ENCODE results near the gene COG4.
A peak's percentile ranks its signal among the peaks of the same experiment; 100 is the strongest.

The COG4 gene

DNA sequence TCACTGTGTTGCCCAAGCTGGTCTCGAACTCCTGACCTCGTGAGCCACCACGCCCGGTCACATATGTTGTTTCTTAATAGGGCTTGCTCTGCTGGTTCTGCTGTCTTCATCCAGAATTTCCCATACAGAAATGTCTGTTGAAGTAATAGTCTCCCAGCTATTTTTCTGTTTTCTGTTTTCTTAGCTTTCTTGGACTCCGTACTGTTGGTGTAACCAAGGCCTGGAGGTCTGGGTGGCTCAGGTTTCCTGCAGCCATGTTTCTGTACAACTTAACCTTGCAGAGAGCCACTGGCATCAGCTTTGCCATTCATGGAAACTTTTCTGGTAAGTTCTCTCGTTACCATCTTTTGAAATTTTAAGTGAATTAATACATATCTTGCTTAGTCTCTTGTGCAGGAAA, 3.0 kb upstream of the COG4 start:
- no peak for DNase-seq

DNA sequence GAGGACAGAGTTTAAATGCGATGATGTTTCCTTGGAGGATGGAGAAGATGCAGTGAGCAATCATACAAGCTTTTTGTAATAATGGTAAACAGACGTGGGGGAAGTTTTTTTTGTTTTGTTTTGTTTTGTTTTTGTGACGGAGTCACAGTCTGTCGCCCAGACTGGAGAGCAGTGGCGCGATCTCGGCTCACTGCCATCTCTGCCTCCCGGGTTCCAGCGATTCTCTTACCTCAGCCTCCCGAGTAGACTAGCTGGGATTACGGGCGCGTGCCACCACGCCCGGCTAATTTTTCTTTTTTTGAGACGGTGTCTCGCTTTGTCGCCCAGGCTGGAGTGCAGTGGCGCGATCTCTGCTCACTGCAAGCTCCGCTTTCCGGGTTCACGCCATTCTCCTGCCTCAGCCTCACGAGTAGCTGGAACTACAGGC, 1.1 kb upstream of the COG4 start:
- DNase-seq: peak; percentile 58

DNA sequence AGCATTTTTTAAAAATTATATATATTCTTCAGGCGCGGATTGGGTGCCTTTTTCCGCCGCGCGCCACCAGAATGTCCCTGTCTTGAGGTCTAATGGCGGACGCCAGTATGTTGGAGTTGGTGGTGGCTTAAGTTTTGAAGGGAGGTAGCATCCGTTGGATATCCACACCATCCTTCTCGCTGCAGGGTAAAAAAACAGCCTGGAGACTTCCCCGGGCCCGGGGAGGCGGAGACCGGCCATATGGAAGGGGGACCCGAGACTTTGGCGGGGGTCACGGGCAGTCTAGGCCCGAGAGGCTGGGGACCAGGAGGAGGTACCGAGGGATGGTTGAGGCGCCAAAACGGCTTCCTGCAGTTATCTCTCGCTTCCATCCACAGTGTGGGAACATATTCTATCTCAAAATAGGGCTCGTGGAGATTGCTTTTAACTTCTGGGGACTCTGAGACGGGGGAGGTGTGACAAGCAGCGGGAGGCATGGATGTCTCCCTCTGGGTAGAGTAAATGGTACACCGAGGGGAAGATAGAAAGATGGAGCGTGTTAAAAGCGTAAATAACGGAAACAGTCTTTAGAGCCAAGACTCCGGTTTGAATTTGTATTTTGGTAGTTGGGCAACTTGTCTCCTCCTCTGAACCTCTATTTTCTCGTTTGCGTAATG, 517 bp upstream of the COG4 start, which contains the start of gene SF3B3:
SF3B3 (plus strand) TSS at position 74 of the 656 bp plus-strand sequence. CDS start 2,841 bp downstream, outside the sequence.
- DNase-seq: peak; percentile 81

DNA sequence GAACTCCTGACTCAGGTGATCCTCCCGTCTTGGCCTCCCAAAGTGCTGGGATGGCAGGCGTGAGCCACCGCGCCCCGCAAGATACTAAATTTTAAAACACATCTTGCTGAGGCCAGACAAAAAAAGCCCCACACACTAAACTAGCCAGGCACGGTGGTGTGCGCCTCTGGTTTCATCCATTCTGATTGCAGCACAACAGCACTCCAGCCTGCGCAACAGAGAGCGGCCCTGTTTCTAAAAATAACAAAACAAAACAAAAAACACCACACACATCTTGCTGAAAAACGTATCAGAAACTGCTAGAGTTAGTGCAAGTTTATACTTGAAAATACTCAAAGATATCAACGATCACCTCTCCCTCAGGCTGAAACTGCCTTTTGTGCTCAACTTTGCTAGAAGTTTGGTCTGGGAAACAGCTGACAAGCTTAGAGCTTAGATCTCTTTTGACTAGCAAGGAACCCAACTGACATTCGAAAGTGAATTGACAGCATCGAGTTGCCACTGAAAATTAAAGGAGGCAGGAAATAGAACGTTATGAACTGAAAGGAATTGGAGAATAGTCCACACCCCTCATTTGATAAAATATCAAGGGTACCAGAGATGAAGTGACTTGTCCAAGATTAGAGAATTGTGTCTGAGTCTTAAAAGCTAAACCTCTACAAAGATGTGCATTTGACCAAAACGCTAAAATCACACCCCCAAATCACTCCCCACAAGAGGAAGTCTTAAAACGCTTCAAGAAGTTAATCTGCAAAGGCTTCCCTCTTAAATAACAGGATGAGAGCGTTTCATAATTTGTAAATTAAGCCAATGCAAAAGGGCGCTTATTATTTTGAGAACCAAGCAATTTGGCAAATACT, 908 bp downstream of the COG4 start:
- no peak for DNase-seq

DNA sequence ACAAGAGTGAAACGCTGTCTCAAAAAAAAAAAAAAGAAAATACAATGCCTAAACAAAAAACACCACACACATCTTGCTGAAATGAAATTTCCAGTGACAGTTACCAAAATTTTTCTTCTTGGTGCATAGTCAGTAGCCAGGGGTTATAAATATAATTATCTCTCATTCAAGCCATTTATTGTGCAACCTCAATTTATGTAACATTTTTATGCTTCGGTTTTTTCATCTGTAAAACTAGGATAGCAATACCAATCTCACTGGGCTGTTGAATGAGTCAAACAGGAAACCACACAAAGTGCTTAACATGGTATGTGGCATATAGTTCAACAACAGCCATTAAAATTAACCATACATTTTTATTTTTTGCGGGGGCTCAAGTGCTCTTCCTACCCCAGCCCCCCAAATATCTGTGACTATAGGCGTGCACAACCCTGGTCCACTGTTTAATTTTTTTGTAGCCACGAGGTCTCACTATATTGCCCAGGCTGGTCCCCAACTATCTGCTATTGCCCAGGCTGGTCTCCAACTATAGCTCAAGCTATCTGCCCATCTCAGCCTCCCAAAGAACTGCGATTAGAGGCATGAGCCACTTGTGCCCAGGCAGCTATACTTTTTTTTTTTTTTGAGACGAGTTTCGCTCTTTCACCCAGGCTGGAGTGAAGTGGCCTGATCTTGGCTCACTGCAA, 2.6 kb downstream of the COG4 start:
- no peak for DNase-seq

DNA sequence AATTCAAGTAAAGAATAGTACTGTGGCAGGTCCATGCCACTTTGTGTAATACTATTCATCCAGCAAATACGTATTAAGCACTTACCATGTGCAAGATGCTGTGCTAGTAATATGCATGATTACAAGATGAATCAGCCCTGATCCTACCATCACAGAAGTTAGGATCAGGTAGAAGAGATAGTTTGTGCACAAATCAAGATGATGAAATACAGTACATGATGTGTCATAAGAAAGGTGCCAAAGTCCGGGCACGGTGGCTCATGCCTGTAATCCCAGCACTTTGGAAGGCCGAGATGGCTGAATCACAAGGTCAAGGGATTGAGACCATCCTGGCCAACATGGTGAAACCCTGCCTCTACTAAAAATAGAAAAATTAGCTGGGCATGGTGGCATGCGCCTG, 10.9 kb downstream of the COG4 start:
- DNase-seq: no peak

DNA sequence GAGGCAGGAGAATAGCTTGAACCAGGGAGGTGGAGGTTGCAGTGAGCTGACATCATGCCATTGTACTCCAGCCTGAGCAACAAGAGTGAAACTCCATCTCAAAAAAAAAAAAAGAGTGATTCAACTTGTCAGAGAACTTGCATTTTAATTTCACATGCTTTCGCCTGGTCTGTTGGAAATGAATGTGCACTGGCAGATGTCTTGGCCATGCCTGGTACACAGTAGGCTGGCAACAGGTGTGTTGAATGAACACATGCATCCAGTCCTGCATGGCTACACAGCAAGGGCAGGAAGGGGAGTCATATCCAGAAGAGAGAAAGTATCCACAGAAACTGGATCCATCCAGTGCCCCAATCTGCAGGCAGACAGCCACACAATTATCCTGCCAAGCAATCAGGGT, 11.5 kb downstream of the COG4 start:
- no peak for DNase-seq

DNA sequence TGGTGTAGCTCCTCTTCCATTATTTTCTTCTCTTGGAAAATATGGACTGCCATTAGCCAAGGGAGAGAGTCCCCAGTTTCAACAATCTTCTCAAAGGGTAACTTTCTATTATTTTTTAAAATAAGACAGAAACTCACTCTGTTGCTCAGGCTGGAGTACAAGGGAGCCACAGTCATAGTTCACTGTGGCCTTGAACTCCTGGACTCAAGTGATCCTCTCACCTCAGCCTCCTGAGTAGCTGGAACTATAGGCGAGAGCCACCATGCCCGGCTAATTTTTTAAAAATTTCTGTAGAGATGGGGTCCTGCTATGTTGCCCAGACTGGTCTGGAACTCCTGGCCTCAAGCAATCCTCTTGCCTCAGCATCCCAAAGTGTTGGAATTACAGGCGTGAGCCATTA, 13.1 kb downstream of the COG4 start:
- DNase-seq: no peak

DNA sequence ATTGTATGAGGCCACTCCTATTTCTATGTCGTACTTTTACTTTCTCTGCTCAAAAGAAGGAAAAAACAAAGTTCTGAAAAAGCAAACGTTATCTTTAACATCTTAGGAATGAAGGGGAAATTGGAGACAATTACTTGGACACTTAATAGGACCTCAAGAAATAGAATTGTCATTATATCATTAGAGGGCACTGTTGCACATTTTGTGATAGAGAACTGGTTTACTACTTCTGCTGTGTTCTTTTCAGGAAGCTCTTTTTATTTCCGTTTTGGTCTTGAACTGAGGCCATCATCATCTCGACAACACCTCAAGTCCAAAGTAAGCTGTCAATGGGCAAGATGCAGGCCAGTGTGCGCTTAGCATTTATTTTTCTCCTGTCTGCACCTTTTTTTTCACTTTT, 14.6 kb downstream of the COG4 start:
- no peak for DNase-seq

DNA sequence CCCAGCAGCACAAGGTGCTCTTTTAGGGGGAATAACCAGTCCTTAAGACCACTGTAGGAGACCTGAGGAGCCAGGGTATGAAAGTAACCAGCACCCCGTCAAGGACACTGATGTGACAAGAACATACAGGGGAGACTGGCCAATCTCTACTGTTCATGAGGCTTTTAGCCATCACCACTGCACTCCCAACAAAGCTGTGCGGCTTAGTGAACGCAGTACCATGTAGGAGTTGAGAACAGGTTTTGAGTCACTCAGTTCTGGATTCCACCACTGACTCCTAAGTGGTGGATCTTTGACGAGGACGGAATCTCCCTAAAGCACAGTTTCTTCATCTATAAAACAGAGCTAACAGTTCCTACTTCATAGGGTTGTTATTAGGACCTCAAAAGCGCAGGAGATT, 26.8 kb downstream of the COG4 start:
- DNase-seq: no peak

DNA sequence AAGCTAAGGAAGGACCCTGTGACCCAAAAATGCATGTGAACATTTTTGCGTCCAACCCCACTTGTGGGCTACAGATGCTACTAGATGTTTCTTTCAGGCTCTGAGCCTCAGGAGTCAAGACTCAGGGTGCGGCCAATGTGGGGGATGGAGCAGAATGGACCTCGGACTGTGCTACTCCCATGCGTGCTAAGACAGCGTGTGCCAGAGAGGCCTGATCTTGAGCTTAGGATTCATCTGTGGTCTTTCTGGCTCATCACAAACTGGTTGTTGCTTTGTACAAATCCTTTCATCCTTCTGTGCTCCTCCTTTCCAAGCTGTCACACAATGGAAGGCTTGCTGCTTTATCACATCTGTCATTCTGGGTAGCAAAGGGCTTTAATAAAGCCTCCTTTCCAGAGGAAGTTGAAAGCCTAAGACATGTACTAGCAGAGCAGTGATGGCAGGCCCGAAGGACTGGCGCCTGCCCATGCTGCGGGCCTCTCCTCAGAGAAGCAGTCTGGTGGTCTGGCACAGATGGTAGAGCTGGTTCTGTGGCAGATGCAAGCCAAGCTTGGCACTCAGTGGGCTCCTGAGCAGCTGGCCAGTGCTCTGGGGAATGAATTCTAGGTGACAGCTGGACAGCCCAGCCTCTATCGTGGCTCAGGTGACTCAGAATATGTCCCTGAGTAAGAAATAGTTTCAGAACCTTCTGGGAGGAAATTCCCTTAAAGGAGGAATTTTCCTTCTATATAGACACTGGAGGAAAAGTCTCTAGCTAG, 27.8 kb downstream of the COG4 start:
- no peak for DNase-seq

DNA sequence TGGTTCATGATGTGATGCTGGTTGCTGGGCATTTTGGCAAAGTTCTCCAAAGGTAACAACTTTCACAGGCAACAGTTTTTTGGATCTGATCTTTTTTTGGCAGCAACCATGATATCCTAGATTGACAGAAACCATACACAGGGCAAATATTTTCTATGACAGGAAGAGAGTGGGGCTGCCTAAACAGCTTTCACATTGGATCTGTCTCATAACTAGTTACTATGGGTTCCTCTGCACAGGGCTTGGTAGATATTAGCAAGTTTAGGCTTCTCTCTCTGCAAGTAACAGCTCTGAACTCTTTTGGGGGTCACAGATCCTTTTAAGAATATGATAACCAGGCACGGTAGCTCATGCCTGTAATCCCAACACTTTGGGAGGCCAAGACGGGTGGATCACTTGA, 28.6 kb downstream of the COG4 start:
- no peak for DNase-seq

DNA sequence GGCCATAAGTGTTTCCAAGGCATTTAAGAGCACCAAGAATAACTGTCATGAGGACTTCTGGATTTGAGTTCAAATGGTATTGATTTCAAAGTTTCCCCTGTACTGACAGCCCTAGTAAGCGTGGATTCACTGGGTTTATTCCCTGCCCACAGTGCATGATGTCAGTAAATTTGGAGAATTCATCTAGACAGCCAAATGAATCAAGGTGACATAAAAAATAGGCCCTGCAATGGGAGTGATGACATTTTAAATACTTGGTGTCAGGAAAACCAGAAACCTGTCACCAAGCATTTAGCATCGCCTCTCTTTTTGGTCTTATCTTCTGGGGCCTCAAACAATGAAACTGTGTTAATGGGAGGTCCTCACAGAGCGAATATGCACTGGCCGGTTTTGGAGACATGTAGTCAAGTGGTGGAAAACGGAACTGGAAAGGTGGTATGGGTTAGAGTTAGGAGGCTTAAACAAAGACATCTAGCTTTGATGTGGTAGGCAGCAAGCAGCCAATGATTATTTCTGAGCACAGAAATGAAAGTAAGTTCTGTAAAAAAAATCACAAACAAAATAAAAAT, 29.1 kb downstream of the COG4 start:
- no peak for DNase-seq

DNA sequence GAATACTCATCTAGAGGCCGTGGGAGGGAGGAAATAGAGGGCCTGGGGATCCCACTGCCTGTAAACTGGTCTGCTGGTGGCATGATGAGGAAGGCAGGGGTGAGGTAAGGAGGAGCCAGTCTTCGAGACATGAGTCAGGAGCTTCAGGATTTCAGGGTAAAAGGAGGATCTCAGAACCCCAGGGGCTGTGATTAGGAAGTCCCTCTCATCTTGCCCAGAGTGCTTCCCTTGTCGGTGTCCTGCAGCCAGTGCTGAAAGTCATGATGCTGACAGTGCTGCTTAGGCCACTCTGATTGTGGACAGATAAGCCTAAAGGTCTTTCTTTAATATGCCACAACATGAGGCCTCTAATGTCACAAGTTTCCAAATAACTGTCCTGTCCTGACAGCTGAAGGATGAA, 29.6 kb downstream of the COG4 start:
- DNase-seq: no peak

DNA sequence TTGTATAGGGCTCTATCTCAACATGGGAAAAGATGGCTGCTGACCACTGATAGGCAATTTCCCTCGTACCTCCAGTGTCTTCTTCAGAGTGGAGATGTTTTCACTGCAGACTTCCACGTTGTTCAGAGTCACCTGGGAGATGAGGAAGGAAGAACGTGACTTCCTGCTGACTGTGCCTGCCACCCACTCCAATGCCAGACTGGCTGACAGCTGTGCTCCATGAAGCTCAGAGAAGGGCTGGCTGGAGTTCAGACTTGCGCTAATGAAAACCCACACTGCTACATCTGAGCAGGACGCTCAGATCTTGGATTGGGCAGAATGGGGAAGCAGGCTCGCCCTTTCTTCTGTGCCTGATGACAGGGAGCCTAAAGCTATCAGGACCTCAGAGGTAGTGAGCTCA, 33.1 kb downstream of the COG4 start:
- no peak for DNase-seq

DNA sequence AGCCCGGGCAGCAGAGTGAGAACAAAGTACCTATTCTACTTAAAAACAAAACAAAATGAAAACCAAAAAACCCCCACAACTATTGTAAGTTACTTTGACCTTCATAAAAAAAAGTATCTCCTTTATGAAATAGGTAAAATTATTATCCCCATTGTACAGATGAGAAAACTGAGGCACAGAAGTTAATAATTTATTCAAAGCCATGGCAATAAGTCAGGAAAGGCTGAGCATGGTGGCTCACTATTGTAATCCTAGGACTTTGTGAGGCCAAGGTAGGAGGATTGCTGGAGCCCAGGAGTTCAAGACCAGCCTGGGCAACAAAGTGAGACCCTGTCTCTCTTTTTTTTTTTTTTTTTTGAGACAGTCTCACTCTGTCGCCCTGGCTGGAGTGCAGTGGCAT, 38.5 kb downstream of the COG4 start:
- DNase-seq: no peak

DNA sequence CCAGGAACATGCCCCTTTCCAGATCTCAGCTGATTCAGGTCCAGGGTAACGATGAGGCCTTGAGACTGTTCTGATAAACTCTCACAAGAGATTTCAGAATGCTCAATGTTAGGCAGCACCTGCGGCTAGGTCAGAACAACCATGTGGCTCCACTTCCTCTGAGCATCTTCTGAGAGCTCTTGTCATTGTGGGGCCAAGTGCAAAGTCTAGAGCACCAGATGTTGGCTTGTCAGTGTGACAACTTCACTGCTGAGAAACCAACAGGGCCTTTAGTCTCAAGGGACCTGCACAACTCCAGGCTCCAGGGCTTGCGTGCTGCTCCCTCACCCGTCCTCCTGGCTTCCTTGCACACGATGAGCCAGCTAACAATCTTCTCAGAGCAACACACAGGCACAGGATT, 39.9 kb downstream of the COG4 start:
- DNase-seq: no peak

DNA sequence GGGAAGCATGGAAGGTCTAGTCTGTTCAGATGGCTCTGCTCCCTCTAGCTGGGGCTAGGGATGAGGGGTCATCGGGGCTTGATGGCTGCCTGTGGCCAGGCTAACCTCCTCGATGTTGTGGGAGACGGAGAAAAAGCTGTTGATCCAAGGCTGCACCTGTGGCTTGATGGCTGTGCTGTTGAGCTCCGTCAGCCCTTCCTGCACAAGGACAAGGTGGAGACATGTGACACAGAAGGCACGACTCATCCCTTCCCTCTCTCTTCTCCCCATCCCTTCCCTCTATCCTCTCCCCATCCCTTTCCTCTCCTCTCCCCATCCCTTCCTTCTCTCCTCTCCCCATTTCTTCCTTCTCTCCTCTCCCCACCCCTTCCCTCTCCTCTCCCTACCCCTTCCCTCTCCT, 40.7 kb downstream of the COG4 start:
- no peak for DNase-seq

DNA sequence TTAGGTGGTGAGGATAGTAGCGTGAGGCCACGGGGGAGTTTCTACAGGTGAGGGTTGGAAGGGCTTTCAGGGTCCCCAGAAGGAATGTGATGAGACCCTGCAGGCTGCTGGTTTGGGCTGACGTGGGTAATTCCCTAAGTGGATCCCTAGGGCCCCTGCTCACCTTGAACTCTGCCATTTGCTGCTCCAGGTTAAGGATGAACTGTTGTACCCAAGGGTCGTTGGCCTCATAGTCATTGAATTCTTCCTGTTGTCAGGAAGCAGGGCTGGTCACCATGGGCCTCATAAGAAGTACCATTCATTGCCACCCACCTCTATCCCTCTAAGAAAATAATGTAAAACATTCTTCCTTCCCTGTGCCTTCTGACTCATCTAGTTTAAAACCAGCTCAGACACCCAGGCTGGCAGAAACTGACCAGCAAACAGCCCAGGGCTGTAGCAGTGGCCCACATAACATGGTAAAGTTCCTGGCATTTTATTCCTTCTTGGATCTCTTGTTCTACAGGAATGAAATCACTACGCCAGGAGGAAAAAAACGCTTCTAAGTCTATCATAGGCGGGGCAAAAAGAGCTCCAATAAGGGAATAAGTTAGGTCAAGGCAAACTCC, 41.3 kb downstream of the COG4 start:
- DNase-seq: no peak

DNA sequence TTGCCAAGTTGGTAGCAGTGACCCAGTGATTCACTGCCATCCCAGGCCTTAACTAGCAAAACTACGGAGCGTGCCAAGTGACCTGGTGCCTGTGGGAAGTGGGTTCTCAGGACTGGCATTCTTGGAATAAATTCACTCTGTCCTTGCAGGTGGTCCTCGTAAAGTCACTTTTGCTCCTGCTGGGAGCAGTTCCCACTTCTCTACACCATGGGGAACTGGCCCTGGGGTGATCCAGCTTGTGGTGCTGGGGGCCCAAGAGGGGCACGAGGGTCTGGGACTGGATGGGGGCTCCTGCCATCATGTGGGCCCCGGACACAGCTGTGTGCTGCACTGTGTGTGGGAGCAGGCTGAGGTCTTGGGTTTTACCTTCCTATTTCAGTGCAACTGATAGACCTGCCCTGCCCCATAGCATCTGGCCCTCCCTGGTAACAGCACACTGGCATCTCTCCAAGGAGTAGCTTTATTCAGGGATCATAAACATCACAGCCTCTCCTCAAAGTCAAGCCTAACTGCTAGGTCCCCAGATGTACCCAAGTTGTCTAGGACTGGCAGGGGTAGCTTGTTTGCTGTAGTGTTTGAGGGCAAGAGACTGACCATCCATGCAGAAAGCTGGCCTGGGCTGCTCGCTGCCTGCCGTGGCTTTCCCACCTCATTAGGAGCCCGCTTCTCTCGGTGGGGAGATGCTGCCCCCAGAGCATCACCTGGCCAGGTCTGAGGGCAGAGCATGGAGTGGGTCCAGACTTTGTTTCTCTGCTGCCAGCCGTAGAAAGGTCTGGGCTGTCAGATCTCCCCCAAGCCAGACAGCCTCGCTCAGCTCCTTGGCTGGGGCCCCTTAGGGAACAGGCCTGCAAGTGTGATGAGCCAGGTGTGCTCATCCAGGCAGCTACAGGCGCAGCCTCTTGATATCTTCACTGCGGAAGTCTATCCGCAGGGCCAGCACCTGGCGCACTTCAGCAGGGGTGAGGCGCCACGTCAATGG, 42.9 kb downstream of the COG4 start:
- no peak for DNase-seq

DNA sequence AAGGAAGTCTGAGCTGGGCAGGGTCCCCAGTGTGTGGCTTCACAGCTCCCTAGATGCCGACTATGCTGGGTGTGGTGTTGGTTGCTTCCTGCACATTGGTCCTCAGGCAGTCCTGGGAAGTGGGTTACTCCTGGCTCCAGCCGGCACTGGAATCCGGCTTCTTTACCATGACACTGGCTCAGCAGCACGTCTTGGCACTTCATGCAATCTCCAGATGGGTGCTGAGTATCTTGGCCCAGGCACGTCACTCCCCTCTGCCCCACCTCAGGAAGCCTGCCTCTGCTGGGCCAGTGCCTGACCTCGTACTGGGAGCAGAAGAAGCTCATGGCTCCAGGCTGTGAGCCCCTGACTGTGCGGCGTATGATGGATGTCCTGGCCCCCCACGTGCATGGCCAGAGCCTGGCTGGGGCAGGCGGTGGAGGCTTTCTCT, 44.4 kb downstream of the COG4 start:
- no peak for DNase-seq

Measured in activated T-cell treated with anti-CD3 and anti-CD28 coated beads, Interleukin-2, amount 50 U/mL, for 1 hour (primary cell).